HG02763 (cell line): ENCODE data around the gene POLD2.

Source experiments
- ATAC-seq: cut with Tn5 transposase; IDR thresholded peaks from one replicate; pipeline ENCODE4 v1.9.1; 2021; ENCODE audit warnings: mild to moderate bottlenecking, moderate library complexity; ENCODE audit not compliant: unreplicated experiment

The POLD2 gene

DNA sequence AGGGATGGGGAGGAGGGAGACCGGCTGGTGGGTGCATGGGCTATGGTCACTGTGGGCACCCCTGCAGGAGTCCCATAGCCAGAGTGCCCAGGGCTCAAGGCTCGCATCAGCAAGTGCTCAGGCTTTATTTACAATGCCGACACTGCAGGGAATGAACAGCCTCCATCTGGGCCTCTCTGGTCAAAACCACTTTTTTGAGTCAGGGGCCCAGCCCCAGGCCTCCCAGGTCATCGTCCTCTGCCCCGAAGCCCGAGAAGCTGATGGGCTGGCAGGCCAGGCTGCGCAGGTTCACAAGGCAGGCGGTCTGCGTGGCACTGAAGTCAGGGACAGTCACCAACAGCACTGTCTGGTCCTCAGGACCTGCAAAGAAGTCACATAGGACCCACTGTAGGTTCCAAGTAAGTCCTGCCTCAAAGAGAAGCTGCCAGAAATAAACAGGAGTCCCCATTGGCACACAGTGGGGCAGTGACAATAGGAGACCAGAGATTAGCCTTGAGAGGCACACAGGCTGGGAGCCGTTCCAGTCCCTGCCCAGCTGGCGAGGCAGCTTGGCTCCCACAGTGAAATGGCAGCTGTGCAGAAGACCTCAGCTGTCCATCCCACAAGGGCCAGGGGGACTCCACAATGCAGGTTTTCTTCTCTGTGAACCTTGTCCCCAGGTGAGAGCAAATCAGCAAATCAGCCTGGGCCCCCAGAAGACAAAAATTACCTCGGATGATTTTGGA, 8.6 kb downstream of the POLD2 start:
- ATAC-seq: no peak

DNA sequence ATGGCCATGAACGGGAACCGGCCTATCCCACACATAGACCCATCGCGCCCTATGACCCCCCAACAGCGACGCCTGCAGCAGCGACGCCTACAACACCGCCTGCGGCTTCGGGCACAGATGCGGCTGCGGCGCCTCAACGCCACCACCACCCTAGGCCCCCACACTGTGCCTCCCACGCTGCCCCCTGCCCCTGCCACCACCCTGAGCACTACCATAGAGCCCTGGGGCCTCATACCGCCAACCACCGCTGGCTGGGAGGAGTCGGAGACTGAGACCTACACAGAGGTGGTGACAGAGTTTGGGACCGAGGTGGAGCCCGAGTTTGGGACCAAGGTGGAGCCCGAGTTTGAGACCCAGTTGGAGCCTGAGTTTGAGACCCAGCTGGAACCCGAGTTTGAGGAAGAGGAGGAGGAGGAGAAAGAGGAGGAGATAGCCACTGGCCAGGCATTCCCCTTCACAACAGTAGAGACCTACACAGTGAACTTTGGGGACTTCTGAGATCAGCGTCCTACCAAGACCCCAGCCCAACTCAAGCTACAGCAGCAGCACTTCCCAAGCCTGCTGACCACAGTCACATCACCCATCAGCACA, 9.5 kb downstream of the POLD2 start:
- ATAC-seq: no peak

DNA sequence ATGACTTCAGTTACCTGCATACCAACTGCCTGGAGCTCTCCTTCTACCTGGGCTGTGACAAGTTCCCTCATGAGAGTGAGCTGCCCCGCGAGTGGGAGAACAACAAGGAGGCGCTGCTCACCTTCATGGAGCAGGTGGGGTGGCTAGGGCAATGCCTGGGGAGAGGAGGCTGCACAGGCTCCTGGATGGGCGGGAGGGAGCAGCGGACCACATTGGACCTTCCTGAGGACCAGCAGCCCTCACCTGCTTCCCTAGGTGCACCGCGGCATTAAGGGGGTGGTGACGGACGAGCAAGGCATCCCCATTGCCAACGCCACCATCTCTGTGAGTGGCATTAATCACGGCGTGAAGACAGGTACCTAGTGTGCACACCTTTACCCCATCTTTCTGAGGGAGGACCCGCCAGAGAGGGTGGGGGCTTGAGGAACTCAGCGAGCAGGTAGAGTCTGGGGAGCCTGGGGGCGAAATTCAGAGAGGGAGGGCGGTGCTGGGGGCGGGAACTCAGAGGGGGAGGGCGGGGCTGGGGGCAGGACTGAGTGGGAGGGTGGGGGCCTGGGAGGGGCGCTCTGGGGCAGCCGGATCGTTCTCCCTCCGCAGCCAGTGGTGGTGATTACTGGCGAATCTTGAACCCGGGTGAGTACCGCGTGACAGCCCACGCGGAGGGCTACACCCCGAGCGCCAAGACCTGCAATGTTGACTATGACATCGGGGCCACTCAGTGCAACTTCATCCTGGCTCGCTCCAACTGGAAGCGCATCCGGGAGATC, 10.2 kb downstream of the POLD2 start:
- no peak for ATAC-seq

DNA sequence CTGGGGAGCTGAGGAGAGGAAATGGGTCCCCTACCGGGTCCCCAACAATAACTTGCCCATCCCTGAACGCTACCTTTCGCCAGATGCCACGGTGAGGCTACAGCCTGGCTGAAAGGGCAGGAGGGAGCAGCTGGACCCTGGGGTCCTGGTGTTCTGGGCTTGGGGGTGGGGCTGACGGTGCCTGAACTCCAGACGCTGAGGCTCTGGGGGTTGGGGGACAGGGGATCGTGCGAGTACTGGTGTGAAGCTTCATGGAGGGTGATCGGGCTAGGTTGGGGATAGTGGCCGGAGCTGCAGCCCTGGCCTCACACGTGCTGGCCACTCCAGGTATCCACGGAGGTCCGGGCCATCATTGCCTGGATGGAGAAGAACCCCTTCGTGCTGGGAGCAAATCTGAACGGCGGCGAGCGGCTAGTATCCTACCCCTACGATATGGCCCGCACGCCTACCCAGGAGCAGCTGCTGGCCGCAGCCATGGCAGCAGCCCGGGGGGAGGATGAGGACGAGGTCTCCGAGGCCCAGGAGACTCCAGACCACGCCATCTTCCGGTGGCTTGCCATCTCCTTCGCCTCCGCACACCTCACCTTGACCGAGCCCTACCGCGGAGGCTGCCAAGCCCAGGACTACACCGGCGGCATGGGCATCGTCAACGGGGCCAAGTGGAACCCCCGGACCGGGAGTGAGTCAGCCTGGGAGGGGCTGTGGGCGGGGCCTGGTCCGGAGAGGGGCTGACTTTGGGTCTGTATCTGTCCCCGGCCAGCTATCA, 10.9 kb downstream of the POLD2 start:
- no peak for ATAC-seq

DNA sequence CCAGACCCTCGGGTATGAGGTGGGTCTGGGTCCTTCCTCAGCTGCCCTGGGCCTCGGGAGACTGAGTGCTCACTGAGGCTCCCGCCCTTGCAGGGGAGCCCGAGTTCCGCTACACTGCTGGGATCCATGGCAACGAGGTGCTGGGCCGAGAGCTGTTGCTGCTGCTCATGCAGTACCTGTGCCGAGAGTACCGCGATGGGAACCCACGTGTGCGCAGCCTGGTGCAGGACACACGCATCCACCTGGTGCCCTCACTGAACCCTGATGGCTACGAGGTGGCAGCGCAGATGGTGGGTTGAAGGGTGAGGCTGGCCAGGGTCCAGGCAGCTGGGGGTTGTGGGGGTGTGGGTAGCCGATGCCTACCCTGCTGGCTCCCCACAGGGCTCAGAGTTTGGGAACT, 11.6 kb downstream of the POLD2 start:
- no peak for ATAC-seq

DNA sequence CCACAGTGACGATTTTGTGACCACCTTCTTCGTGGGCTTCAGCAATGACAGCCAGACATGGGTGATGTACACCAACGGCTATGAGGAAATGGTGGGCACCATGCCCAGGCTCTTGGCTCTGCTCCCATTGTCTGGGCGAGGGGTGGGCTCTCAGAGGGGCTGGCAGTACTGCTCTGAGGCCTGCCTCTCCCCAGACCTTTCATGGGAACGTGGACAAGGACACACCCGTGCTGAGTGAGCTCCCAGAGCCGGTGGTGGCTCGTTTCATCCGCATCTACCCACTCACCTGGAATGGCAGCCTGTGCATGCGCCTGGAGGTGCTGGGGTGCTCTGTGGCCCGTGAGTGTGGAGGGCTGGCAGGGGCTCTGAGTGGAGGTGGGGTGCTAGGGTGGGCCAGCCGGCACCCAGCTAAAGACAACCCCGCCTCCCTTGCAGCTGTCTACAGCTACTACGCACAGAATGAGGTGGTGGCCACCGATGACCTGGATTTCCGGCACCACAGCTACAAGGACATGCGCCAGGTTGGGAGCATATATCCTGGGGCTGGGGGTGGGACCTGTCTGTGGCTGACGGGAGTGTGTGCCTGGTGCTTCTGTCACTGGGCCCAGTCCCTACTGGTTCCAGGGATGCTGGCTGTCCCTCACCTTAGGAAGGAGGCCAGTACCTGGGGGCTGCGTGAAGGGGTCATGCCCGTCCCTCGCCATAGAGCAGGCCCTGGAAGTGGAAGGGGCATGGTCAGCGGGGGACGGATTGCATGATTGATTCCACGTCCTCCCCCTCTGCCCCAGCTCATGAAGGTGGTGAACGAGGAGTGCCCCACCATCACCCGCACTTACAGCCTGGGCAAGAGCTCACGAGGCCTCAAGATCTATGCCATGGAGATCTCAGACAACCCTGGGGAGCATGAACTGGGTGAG, 12.4 kb downstream of the POLD2 start:
- ATAC-seq: no peak

DNA sequence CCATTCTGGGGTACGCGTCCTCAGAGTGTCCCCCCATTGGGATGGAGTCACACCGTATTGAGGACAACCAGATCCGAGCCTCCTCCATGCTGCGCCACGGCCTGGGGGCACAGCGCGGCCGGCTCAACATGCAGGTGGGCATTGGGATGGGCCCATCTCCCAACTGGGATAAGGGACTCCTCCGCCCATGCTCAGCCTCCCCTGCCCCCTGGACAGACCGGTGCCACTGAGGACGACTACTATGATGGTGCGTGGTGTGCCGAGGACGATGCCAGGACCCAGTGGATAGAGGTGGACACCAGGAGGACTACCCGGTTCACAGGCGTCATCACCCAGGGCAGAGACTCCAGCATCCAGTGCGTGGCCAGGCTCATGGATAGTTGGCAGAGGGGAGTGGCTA, 13.4 kb downstream of the POLD2 start:
- no peak for ATAC-seq

DNA sequence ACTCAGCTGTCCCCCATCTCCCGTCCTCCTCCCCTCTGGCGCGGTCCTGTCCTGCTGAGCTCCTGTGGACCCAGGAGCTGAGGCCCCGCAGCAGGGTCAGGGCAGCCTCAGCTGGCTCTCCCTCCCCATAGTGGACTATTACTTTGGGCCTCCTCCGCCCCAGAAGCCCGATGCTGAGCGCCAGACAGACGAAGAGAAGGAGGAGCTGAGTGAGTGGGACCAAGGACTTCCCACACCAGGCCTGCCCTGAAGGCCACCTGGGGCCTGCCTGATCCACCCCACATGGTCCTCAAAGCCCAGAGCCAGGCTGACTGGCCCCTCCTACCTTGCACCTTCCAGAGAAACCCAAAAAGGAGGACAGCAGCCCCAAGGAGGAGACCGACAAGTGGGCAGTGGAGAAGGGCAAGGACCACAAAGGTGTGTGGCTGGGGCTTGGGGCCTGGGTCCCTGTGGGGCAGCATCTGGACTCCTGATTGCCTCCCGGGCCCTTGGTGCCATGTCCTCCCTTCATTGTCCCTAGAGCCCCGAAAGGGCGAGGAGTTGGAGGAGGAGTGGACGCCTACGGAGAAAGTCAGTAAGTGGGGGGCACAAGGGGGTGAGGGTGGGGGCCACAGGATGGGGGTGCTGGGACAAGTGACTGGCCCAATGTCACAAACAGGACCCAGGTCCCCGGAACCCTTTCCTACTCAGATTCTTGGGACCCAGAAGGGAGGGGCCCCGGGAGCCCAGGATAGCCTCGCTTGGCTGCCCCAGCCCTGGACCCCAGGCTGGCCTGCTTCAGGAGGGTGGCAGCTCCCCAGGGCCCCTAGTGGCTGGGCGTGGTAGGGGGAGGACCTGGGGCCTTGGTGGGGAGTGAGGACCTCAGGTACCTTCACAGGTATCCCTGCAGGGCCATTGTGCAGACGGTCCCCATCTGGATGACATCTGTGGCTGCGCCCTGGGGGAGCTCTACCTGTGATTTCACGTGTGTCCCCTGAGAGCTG, 14.3 kb downstream of the POLD2 start:
- ATAC-seq: no peak

DNA sequence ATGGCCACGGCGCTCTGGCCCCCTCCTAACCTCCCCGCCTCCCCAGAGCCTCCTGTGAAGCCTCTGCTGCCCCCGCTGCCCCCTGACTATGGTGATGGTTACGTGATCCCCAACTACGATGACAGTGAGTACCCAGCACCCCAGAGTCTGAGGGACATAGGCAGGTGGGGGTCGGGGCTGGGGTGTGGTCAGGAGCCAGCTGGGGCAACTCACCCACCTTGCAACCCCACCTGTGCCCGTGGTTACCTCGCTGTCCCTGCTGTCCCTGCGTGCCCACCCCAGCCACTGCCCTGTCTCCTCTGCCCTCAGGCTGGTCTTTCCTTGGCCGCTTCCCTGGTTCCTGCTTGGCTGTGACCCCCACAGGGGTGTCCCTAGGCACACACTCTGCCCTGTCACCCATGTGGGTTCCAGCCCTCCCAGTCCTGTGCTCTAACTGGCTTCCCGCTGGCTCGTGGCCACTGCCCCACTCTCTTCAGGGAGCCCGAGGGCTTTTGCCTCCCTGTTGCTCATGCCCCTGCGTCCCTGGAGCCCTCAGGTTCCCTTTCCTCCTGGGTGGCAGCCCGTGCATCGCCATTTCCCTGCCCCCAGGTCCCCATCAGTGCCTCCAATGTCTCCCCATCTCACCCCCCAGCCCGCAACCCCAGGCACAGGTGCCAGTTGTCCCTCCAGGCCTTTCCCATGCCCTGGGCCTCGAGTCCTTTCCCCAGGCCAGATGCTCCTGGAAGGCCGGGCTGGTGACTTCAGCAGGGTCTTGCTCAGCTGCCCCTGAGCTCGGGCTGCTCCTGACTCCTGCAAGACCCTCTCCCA, 15.2 kb downstream of the POLD2 start:
- ATAC-seq: no peak

DNA sequence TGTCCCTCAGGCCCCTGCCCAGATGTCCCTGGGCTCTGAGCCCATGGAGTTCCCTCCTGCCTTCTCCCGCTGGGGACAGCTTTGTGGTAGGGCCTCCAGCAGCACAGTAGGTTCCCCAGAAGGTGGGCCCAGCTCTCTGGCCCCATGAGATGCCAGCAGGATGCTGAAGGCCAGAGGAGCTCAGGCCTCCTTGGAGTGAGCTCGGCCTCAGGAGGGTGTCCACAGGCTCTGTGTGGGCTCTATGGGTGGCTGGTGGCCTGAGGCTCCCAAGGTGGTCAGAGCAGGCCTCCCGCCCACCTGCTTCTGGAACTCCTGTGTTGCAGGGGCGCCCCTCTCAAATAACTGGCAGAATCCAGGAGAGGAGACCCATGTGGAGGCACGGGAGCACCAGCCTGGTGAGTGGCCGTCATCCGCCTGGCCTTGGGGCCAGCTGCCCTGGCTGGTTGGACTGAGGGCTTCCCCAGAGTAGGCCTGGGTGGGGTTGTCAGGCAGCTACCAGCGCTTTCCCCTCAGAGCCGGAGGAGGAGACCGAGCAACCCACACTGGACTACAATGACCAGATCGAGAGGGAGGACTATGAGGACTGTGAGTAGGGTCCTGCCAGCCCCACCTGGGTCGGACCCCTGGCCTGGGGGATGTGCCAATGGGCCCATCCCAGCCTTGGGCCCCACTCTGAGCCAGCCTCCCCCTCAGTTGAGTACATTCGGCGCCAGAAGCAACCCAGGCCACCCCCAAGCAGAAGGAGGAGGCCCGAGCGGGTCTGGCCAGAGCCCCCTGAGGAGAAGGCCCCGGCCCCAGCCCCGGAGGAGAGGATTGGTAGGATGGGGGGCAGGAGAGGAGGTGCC, 16.0 kb downstream of the POLD2 start:
- no peak for ATAC-seq

DNA sequence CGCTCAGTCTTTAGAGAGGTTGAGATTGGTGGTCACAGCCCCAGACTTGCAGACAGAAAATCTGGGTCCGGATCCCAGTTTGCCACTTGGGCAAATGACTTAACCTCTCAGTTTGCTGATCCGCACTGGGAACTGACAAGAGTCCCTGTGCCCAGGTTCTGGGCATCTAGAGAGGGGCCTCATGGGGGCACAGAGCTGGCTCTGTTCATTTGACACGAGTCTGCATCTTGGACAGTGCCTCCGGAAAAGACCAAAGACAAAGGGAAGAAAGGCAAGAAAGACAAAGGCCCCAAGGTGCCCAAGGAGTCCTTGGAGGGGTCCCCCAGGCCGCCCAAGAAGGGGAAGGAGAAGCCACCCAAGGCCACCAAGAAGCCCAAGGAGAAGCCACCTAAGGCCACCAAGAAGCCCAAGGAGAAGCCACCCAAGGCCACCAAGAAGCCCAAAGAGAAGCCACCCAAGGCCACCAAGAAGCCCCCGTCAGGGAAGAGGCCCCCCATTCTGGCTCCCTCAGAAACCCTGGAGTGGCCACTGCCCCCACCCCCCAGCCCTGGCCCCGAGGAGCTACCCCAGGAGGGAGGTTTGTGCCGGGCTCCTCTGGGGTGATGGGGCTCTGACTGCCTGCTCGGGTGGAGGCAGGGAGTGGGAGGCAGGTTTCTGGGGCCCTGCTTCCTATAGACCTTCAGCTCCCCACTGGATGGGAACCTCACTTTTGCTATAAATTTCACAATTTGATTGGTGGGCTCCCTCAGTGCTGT, 16.9 kb downstream of the POLD2 start:
- ATAC-seq: no peak

DNA sequence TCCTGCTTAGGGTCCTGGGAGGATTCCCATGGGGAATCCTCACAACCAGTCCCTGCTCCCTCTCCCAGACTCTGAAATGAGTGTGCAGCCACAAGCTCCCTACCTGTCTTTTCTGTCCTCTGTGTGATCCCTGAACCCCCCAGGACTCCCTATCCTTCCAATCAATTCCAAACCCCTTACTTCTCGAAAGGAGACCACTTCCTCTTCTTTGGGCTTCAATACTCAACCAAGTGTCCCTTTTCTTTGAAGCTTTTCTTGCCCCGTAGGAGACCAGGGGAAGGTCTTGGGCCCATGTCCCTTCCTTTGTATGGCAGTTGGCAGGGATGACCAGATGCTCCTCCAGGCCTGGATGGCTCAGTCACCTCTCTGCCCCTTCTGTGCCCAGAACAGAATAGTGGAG, 17.5 kb downstream of the POLD2 start:
- no peak for ATAC-seq

DNA sequence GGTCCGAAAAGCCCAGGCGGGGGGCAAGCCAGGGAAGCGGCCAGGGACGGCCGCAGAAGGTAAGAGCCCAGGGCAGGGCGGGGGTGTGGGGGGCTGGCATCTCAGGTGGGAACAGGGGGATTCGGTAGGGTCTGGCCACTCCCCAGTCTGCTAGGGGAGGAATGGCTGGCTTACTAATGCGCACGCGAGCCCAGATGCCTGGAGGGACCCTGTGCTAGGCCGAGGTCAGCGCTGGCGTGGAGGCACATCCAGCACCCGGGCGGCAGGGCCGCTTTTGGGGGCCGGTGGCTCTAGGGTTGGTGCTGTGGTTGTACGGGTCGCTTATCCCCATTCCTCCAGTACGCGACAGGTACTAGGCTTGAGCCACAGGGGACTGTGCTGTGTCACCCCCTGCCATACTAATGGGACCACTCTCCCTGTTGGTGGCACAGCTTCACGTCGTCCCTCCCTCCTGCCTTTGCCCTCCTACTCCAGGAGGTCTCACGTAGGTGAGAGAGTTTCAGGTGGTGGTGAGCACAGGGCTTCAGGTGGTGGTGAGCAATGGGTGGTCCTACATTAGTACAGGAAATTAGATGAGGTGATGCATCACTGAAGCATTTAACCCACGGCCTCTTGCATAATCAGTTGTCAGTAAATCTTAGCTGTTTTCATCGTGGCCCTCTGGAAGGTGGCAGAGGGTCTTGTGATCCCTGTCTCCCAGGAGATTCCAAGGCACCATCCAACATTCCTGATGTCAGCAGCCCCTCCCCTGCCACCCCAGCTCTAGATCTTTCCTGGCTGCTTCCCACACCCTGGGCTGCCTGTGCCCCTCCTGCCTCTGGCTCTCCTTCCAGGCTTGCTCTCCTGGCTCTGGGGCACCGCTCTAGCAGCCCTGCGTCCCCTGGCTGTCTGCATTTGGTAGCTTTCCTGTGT, 18.2 kb downstream of the POLD2 start:
- ATAC-seq: no peak

DNA sequence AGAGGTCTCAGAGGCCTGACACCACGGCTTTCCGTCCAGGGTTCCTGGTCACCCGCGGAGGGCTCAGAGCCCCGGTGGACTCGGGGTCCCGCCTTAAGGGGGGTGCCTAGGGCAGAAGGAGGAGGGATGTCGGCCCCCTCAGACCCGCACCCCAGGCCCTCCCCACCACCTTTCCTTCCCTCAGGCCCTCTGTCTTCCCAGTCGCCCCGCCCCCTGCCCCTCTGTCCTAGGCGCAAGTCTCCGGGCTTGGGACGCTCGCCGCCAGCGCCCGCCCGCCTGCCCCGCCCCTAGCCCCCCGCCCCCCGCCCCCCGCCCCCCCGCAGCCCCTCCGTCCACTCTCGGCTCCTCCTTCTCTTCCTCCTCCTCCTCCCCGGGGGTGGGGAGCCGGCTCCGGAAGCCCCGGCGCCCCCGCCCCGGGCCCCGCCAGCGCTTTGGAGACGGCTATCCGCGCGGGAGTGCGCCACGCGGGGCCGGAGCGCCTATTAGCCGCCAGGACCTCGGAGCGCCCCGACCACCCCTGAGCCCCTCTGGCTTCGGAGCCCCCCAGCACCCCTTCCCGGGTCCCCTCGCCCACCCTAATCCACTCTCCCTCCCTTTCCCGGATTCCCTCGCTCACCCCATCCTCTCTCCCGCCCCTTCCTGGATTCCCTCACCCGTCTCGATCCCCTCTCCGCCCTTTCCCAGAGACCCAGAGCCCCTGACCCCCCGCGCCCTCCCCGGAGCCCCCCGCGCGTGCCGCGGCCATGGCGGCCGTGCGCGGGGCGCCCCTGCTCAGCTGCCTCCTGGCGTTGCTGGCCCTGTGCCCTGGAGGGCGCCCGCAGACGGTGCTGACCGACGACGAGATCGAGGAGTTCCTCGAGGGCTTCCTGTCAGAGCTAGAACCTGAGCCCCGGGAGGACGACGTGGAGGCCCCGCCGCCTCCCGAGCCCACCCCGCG, 19.2 kb downstream of the POLD2 start, which contains the start of gene AEBP1:
Gene AEBP1, plus strand, starts transcription at position 423 of the 937 bp plus-strand sequence. Its CDS starts 321 bp downstream, at position 744.
- ATAC-seq: no peak

DNA sequence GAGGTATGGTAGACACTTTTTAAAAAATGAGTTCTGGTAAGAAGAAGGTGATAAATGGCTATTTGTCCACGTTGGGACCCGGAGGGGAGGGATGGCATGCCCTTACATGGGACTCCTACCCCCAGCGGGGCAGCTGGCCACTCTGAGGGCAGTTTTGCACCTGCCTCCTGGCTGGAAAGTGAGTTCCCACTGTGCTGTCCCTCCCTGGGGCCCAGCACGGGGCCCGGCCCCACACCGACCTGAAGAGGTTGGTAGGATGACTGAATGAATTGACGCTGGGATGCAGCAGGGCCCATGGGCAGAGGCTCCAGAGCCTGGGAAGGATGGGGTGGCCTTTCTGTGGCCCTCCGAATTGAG, 19.8 kb downstream of the POLD2 start:
- no peak for ATAC-seq
